Karpas-422 (cell line): Measurements from ENCODE around the gene PLK5. TPM values are rescaled to one million over a fixed set of nuclear protein-coding genes. Genes with fewer than 3 reads are reported as not detected.

Source experiments
- DNase-seq: peaks from one replicate; pipeline ENCODE4 v3.0.0-alpha.2; 2015
- H2AFZ ChIP-seq: fragments of 200-600 bp; sonication (generic); 2 replicates; pipeline ENCODE4 v1.6.1; 2014; ENCODE audit warnings: antibody characterized with exemption, low read length, mixed read lengths
- H3K27ac ChIP-seq: fragments of 200-600 bp; sonication (generic); 2 replicates; pipeline ENCODE4 v1.5.1; 2014; ENCODE audit warnings: mild to moderate bottlenecking, low read length, moderate library complexity
- H3K27me3 ChIP-seq: fragments of 200-600 bp; sonication (generic); 2 replicates; pipeline ENCODE4 v1.6.1; 2014; ENCODE audit warnings: low read length, mixed read lengths
- H3K36me3 ChIP-seq: fragments of 200-600 bp; sonication (generic); 2 replicates; pipeline ENCODE4 v1.6.1; 2014; ENCODE audit warnings: low read length, mixed read lengths; ENCODE audit not compliant: insufficient read depth
- H3K4me1 ChIP-seq: fragments of 200-600 bp; sonication (generic); 2 replicates; pipeline ENCODE4 v1.6.1; 2014; ENCODE audit warnings: mild to moderate bottlenecking, low read length, mixed read lengths
- H3K4me2 ChIP-seq: fragments of 200-600 bp; sonication (generic); 2 replicates; pipeline ENCODE4 v1.6.1; 2014; ENCODE audit warnings: low read length, low read depth, mild to moderate bottlenecking; ENCODE audit not compliant: poor library complexity, severe bottlenecking
- H3K4me3 ChIP-seq: fragments of 200-600 bp; sonication (generic); 2 replicates; pipeline ENCODE4 v1.5.1; 2014; ENCODE audit warnings: mild to moderate bottlenecking, antibody characterized with exemption, low read length, mixed read lengths
- H3K79me2 ChIP-seq: fragments of 200-600 bp; sonication (generic); 2 replicates; pipeline ENCODE4 v1.6.1; 2014; ENCODE audit warnings: mild to moderate bottlenecking, low read length, mixed read lengths
- H3K9ac ChIP-seq: fragments of 200-600 bp; sonication (generic); 2 replicates; pipeline ENCODE4 v1.6.0; 2014; ENCODE audit warnings: low read length
- H3K9me2 ChIP-seq: fragments of 200-600 bp; sonication (generic), shearing (Covaris generic); replicated peaks from 2 replicates; pipeline ENCODE4 v1.6.0; 2014; ENCODE audit warnings: mild to moderate bottlenecking, low read length, moderate library complexity; ENCODE audit not compliant: insufficient read depth
- H3K9me3 ChIP-seq: fragments of 300-700, 200-600 bp; sonication (generic); 2 replicates; pipeline ENCODE4 v1.6.1; 2014; ENCODE audit warnings: low read length, mixed read lengths
- H4K20me1 ChIP-seq: fragments of 200-600 bp; sonication (generic); 2 replicates; pipeline ENCODE4 v1.6.1; 2014; ENCODE audit warnings: mild to moderate bottlenecking, antibody characterized with exemption, low read length, low read depth; ENCODE audit not compliant: insufficient read depth
- total RNA-seq: library from RNA; depleted of rRNA; stranded (reverse); fragments of >200 nt; shearing (Covaris generic); gene quantifications from 2 replicates; pipeline ENCODE4 v1.2.3, GENCODE V29; 2014; ENCODE audit warnings: low replicate concordance

PLK5 gene
- total RNA-seq, 1 experiment from 2014 or later: not detected

- Histone ChIP-seq H3K36me3 (0 out of 2 replicates have a peak, but pooled peaks cover 7% of the 10 kb centered on the region), H3K4me3 (no peak overlapping the region), H3K9me3 (no peaks in the 10 kb centered on the region), H3K9me2 (no peaks in the 10 kb centered on the region), H3K27ac (no peak overlapping the region), H3K4me1 (no peaks in the 10 kb centered on the region), H3K4me2 (no peak overlapping the region), H3K9ac (no peak overlapping the region), H3K27me3 (no peaks in the 10 kb centered on the region), H4K20me1 (0 out of 2 replicates have a peak, but pooled peaks cover 10% of the 10 kb centered on the region), H2AFZ (no peak overlapping the region), H3K79me2 (no peaks in the 10 kb centered on the region)
- DNase-seq: no peak
Observed at GRCh38 chr19:1577090-1577928, 53.4 kb downstream of the PLK5 start.

- Histone ChIP-seq H3K4me3 (no peak overlapping the region), H2AFZ (no peak overlapping the region), H3K4me1 (no peaks in the 10 kb centered on the region), H3K27ac (no peak overlapping the region), H3K4me2 (no peak overlapping the region), H3K9me3 (no peaks in the 10 kb centered on the region), H3K27me3 (no peaks in the 10 kb centered on the region), H3K79me2 (no peaks in the 10 kb centered on the region), H3K36me3 (peaks cover 10% of the 10 kb centered on the region; the same call in 1 of the 2 replicates), H3K9ac (no peak overlapping the region), H4K20me1 (0 out of 2 replicates have a peak, but pooled peaks cover 10% of the 10 kb centered on the region), H3K9me2 (no peaks in the 10 kb centered on the region)
- no peak for DNase-seq
Observed at GRCh38 chr19:1577929-1578618, 54.2 kb downstream of the PLK5 start.

- H3K9me3 ChIP-seq: no peaks in the 10 kb centered on the region
- no peaks in the 10 kb centered on the region for H3K79me2 ChIP-seq
- H3K4me2 ChIP-seq: no peak overlapping the region
- H3K4me1 ChIP-seq: no peaks in the 10 kb centered on the region
- no peak overlapping the region for H3K4me3 ChIP-seq
- H3K9ac ChIP-seq: no peak overlapping the region
- H3K27me3 ChIP-seq: no peaks in the 10 kb centered on the region
- H3K36me3 ChIP-seq: peaks cover 10% of the 10 kb centered on the region; the same call in 1 of the 2 replicates
- no peak overlapping the region for H2AFZ ChIP-seq
- no peak overlapping the region for H3K27ac ChIP-seq
- no peaks in the 10 kb centered on the region for H3K9me2 ChIP-seq
- H4K20me1 ChIP-seq: 0 out of 2 replicates have a peak, but pooled peaks cover 10% of the 10 kb centered on the region
- DNase-seq: no peak
Observed at GRCh38 chr19:1579222-1579621, 55.3 kb downstream of the PLK5 start.

- Histone ChIP-seq H3K9me2 (no peaks in the 10 kb centered on the region), H3K4me3 (no peak overlapping the region), H2AFZ (no peak overlapping the region), H3K9ac (no peak overlapping the region), H3K4me2 (no peak overlapping the region), H3K9me3 (no peaks in the 10 kb centered on the region), H3K27me3 (no peaks in the 10 kb centered on the region), H3K27ac (no peak overlapping the region), H4K20me1 (peaks cover 13% of the 10 kb centered on the region; the same call in 1 of the 2 replicates), H3K36me3 (peaks cover 10% of the 10 kb centered on the region; the same call in 1 of the 2 replicates), H3K79me2 (no peaks in the 10 kb centered on the region), H3K4me1 (no peaks in the 10 kb centered on the region)
- DNase-seq: no peak
Observed at GRCh38 chr19:1580382-1580781, 56.5 kb downstream of the PLK5 start.

GRCh38 chr19:1580957-1581356 is 57.1 kb downstream of the PLK5 start:
- H3K9me2 ChIP-seq: no peaks in the 10 kb centered on the region
- H4K20me1 ChIP-seq: peaks cover 17% of the 10 kb centered on the region; the same call in 1 of the 2 replicates
- no peaks in the 10 kb centered on the region for H3K27me3 ChIP-seq
- H3K4me2 ChIP-seq: no peak overlapping the region
- no peak overlapping the region for H3K4me3 ChIP-seq
- H3K4me1 ChIP-seq: no peaks in the 10 kb centered on the region
- H3K9me3 ChIP-seq: no peaks in the 10 kb centered on the region
- H3K79me2 ChIP-seq: peaks cover 4% of the 10 kb centered on the region
- DNase-seq: no peak
- no peak overlapping the region for H3K9ac ChIP-seq
- H3K36me3 ChIP-seq: peaks cover 10% of the 10 kb centered on the region; the same call in 1 of the 2 replicates
- no peak overlapping the region for H3K27ac ChIP-seq
- no peak overlapping the region for H2AFZ ChIP-seq

GRCh38 chr19:1582201-1582600 is 58.3 kb downstream of the PLK5 start:
- Histone ChIP-seq H3K4me3 (no peak overlapping the region), H2AFZ (no peak overlapping the region), H3K79me2 (peaks cover 10% of the 10 kb centered on the region), H3K4me1 (no peaks in the 10 kb centered on the region), H3K9me3 (no peaks in the 10 kb centered on the region), H3K9ac (no peak overlapping the region), H3K27me3 (no peaks in the 10 kb centered on the region), H4K20me1 (peaks cover 16% of the 10 kb centered on the region; the same call in 1 of the 2 replicates), H3K36me3 (peaks cover 10% of the 10 kb centered on the region; the same call in 1 of the 2 replicates), H3K9me2 (no peaks in the 10 kb centered on the region), H3K27ac (no peak overlapping the region), H3K4me2 (no peak overlapping the region)
- DNase-seq: no peak

- peaks cover 22% of the 10 kb centered on the region for H4K20me1 ChIP-seq
- no peaks in the 10 kb centered on the region for H3K4me1 ChIP-seq
- no peak overlapping the region for H3K4me3 ChIP-seq
- peaks cover 32% of the 10 kb centered on the region for H3K79me2 ChIP-seq
- no peaks in the 10 kb centered on the region for H3K9me2 ChIP-seq
- no peak for DNase-seq
- H3K4me2 ChIP-seq: no peak overlapping the region
- H3K36me3 ChIP-seq: peaks cover 10% of the 10 kb centered on the region; the same call in 1 of the 2 replicates
- no peak overlapping the region for H3K9ac ChIP-seq
- H3K9me3 ChIP-seq: no peaks in the 10 kb centered on the region
- no peak overlapping the region for H3K27ac ChIP-seq
- H3K27me3 ChIP-seq: no peaks in the 10 kb centered on the region
- no peak overlapping the region for H2AFZ ChIP-seq
Observed at GRCh38 chr19:1584500-1585242, 60.8 kb downstream of the PLK5 start.
